ACHN (cell line): Measurements from ENCODE around the gene HSPD1.

ENCODE experiments used
- DNase-seq: peaks from one replicate; pipeline ENCODE4 v3.0.0-alpha.2; 2015
- in situ Hi-C: cut with HindIII; loops from 2 replicates; pipeline ENCODE4 v1.10.0; 2017; ENCODE audit warnings: low sequenced_read_pairs, low pct_ligation_motif_present, low pct_unique_long_range_greater_than_20kb

The HSPD1 gene

GRCh38 chr2:197499594-197500502, at the start of gene HSPD1, which contains the start of gene HSPE1:
Gene HSPD1 (minus strand): TSS chr2:197499840. CDS start chr2:197498848, 992 bp downstream.
Gene HSPE1 (plus strand): TSS chr2:197500379. CDS start chr2:197500437, 58 bp downstream.
- DNase-seq: peak; percentile 100
- in situ Hi-C loops: no loop called here

- no peak for DNase-seq
- in situ Hi-C loops: no loop called here
These were observed 48.9 kb upstream of the HSPD1 start for GRCh38 chr2:197548582-197548981.

GRCh38 chr2:197547163-197547900, 47.7 kb upstream of the HSPD1 start:
- in situ Hi-C loops: no loop called here

DNA sequence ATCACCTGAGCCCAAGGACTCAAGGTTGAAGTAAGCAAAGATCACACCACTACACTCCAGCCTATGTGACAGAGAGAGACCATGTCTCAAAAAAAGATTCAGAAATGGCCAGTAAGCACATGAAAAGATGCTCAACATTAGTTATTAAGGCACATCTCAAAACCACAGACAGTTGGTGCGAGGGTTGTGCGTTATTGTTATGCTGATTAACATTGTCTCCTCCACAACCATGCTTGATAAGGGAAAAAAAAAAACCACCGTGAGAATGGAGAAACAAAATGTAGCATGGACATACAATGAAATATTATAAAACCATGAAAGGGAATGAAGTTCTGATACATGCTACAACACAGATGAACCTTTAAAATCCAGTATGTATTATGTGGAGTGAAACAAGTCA, 43.6 kb upstream of the HSPD1 start:
- no peak for DNase-seq
- in situ Hi-C loops: no loop called here

More at GRCh38 chr2:197547163-197547900, 47.7 kb upstream of the HSPD1 start:
- DNase-seq: no peak

GRCh38 chr2:197539734-197540133, 40.1 kb upstream of the HSPD1 start:
- in situ Hi-C loops: no loop called here
- DNase-seq: no peak

DNA sequence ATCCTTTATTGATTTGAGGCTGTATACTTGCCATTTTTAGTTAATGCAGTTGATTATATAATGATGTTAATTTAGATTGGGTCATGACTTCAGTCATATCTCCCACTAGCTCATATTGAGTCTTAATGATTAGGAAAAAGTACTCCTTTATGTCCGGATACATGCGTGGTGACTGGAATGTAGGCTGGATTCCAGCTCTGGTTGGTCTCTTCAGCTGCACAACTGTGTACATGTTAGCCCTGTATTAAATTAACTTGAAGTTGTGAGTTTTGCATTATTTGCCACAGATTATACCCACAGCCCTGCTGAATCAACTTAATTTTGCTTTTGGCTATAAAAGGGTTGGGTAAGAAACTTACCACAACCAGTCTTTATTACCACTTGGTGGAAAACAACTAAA, 38.8 kb upstream of the HSPD1 start:
- DNase-seq: no peak
- in situ Hi-C loops: no loop called here

- in situ Hi-C loops: no loop called here
- no peak for DNase-seq
These were observed 17.5 kb upstream of the HSPD1 start for GRCh38 chr2:197517150-197517549.

- in situ Hi-C loops: no loop called here
These were observed 16.7 kb upstream of the HSPD1 start for GRCh38 chr2:197516393-197516761.

DNA sequence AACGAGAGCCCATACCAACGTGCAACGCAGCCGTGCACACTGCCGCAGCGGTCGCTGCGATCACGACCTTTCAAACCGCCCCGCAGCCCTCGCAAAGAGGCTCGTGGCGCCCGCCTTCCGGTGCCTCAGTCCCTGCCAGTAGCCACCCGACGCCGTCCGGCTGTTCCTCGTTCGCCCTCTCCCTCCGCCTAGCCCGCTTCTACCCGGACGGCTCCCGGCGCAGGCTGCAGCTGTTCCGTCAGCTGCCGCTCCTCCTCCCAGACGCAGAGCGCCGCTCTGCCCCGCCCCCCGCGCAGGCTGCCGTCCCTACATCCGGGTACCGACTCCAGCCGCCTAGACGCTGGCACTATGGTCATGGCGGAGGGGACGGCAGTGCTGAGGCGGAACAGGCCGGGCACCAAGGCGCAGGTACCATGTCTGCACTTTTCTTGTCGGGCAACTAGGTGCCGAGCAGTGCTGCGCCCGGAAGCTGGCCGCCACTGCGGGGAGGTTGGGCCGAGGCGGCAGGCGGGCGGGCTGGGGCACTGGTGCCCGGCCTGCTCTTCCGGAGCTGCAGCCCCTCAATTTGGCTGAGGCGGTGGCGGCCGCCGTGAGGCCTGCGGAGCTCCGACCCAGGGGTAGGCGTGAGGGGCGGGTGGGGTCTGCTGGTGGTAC, 16.2 kb upstream of the HSPD1 start, which contains the start of gene MOB4:
TSS of gene MOB4 (plus strand) at position 328 of the 654 bp plus-strand sequence. CDS start at position 349, 21 bp downstream.
- in situ Hi-C loops: no loop called here
- peak; percentile 96 for DNase-seq

More at GRCh38 chr2:197516393-197516761, 16.7 kb upstream of the HSPD1 start:
- peak; percentile 49 for DNase-seq

DNA sequence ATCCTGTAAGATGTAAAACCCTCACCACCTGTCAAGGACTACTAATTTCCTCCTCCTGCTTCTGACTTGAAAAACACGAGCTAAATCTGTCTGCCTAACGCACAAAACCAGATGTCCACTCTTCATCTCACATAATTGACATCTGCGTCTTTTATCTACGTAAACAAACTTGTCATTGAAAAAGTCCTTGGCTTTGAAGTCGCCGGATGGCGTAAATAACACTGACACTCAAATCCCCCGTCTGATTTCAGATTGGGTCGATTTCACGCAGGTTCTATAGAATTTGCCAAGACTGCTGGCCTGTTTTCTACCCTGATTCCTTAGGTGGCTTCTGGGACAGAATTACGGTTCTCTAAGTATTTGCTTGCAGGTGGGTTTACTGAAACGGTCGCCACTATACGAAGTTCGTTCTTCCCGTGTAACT, 15.7 kb upstream of the HSPD1 start:
- no peak for DNase-seq
- in situ Hi-C loops: no loop called here

- in situ Hi-C loops: no loop called here
- peak; percentile 29 for DNase-seq
These were observed 15.1 kb upstream of the HSPD1 start for GRCh38 chr2:197514754-197515153.

GRCh38 chr2:197513915-197514314, 14.3 kb upstream of the HSPD1 start:
- DNase-seq: no peak
- in situ Hi-C loops: no loop called here

- in situ Hi-C loops: no loop called here
- no peak for DNase-seq
These were observed 7.0 kb upstream of the HSPD1 start for GRCh38 chr2:197506658-197507057.

DNA sequence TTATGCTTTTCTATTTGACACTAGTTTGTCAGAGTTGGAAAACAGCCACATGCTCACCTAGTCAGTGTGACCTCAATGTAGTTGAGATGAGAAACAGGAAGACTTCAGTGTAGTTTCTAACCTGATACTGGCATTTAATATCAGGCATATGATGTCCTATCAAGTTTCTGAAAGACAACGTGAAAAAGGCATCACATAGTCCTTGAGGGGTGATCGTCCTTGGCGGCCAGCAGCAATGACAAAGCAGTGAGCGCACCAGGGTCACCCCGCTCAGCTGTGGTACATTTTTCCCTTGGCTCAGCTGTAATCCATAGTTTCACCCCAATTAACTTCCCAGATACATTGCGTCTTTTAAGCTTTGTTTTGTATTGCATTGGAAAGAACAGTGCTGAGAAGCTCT, 4.9 kb upstream of the HSPD1 start:
- DNase-seq: no peak
- in situ Hi-C loops: no loop called here

DNA sequence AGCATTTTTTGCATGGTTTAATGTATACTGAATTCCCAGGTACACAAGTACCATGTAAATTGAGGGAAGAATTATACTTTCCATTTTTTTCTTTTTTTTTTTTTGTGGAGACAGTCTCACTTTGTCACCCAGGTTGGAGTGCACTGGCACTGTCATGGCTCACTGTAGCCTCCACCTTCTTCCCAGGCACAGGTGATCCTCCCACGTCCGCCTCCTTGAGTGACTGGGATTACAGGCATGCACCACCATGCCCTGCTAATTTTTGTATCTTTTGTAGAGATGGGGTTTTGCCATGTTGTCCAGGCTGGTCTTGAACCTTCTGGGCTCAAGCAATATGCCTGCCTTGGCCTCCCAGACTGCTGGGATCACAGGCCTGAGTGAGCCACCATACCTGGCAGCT, 4.4 kb upstream of the HSPD1 start:
- in situ Hi-C loops: no loop called here
- no peak for DNase-seq

DNA sequence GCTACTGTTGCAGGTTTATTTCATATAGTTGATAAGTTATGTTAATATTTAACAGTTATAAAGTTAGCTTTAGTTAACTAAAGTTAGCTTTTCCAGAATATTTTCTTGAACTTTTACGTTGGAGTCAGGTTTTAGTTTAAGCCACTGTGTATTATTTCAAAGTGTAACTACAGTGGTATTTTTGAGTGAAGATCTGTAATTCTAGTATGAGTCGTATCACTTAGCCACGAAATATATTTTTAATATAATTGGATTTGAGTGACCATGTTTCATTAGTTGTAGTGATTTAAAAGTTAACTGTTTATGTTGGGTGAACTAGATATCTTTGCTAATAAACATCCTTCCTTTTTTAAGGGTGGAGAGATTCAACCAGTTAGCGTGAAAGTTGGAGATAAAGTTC, 3.0 kb upstream of the HSPD1 start:
- DNase-seq: no peak
- in situ Hi-C loops: no loop called here

DNA sequence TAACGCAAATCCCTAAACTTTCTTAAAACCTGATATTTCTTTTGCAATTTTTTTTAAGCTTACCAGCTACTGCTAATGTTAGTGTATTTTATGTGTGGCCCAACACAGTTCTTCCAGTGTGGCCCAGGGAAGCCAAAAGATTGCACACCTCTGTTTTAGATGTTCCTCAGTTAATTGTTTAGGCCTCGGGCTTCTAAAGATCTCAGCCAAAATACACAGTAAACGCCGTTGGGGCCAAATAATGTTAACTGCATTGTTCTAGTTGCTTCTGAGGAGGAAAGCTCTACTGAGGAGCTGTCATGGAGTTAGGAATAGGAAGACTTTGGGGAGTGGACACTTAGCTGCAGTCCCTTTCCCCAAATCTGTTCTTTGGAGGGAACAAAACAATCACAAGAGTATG, 2.6 kb upstream of the HSPD1 start:
- no peak for DNase-seq
- in situ Hi-C loops: no loop called here

GRCh38 chr2:197500503-197501131, 977 bp upstream of the HSPD1 start:
- DNase-seq: peak; percentile 26
- in situ Hi-C loops: no loop called here
